Breast epithelium (tissue), 4 donors: ENCODE results near the gene KRTAP9-4. TPM values are rescaled to one million over a fixed set of nuclear protein-coding genes. Genes with fewer than 3 reads are reported as not detected.

Source experiments
- DNase-seq, 2 donors: peaks; one replicate each; pipeline ENCODE4 v3.0.0-alpha.2; 2019; ENCODE audit warnings: low spot score in 2 of 2
- H3K27ac ChIP-seq, 2 donors: fragments of 200-600 bp; sonication (generic) in 1 of 2; one replicate each; pipeline ENCODE4 v1.5.1; 2016 to 2019; ENCODE audit warnings: mild to moderate bottlenecking in 1 of 2
- H3K27me3 ChIP-seq, 2 donors: fragments of 200-600 bp; sonication (generic) in 1 of 2; one replicate each; pipeline versions ENCODE4 v1.5.1 to v1.6.0; 2017 to 2019; ENCODE audit warnings: control low read depth in 1 of 2, mild to moderate bottlenecking in 1 of 2
- H3K36me3 ChIP-seq: fragments of 200-600 bp; one replicate; pipeline ENCODE4 v1.5.1; 2019
- H3K4me1 ChIP-seq, 2 donors: fragments of 200-600 bp; sonication (generic); one replicate each; pipeline ENCODE4 v1.5.1; 2016 to 2019; ENCODE audit warnings: control low read depth in 1 of 2
- H3K4me3 ChIP-seq, 3 donors: fragments of 200-600 bp; sonication (generic); 1 replicate in 2 of 3; 2 replicates in 1 of 3; pipeline ENCODE4 v1.5.1; 2016 to 2019; ENCODE audit warnings: mild to moderate bottlenecking in 3 of 3, moderate library complexity in 2 of 3
- H3K9me3 ChIP-seq, 2 donors: fragments of 200-600 bp; sonication (generic) in 1 of 2; one replicate each; pipeline ENCODE4 v1.5.1; 2016 to 2019; ENCODE audit warnings: control low read depth in 1 of 2
- POLR2A ChIP-seq: fragments of 450-650 bp; IDR thresholded peaks from one replicate; pipeline ENCODE4 v1.6.1; 2016; ENCODE audit warnings: antibody characterized with exemption, mild to moderate bottlenecking, moderate library complexity
- POLR2AphosphoS5 ChIP-seq, 3 donors: sonication (generic); formaldehyde crosslinking; IDR thresholded peaks; one replicate each; pipeline ENCODE4 v1.6.1; 2017; ENCODE audit warnings: antibody characterized with exemption in 3 of 3
- intact Hi-C: fragments of 100-400 bp; cut with DNase I; formaldehyde crosslinking; loops from one replicate; pipeline ENCODE4 v1.15.1; 2023; ENCODE audit warnings: low total_unique reads
- total RNA-seq, 3 donors: library from RNA; depleted of rRNA; stranded (reverse); fragments of >200 nt; gene quantifications; one replicate each; pipeline ENCODE4 v1.1.0, GENCODE V29; 2016
- TF ChIP-seq, protein P1 (sequence below), 3 donors: fragments of 450-650 bp; IDR thresholded peaks; one replicate each; pipeline ENCODE4 v1.5.1; 2016 to 2017; ENCODE audit warnings: antibody characterized with exemption in 3 of 3, mild to moderate bottlenecking in 3 of 3, moderate library complexity in 3 of 3

The KRTAP9-4 gene
- total RNA-seq, 3 donors from 2014 or later, result not detected

DNA sequence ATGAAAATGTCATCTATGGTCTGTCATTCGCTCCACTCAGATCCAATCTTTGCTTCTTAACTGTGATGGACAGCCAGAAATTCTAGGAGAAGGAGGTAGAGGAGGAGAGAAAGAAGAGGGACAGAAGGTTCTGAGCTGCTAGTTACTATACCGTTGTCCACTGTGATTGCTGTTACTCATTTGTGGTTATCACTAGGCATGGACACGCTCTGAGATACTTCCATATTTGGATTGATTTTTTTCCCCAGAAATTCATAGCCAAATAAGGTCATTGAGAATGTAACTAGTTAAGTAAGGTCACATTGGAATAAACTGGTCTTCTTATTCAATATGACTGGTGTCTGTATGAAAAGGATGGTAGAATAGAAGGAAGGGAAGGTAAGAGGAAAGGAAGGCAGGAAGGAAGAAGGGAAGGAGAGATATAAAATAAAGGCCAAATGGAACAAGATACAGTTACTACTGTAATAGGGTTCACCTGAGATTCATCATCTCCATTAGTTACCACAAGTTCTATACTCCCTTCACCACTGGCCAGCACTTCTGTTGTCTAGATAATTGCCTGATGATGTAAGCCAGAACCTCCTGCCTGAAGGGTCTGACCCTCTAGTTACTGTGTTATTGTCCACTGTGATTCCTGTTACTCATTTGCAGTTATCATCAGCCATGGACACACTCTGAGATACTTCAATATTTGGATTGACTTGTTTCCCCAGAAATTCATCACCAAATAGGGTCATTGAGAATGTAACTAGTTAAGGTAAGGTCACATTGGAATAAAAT, 28.9 kb downstream of the KRTAP9-4 start:
- Histone ChIP-seq H3K27me3 (no peaks in the 10 kb centered on the region), H3K27ac (no peak overlapping the region), H3K4me3 (no peak overlapping the region), H3K4me1 (no peaks in the 10 kb centered on the region), H3K36me3 (no peaks in the 10 kb centered on the region), H3K9me3 (no peaks in the 10 kb centered on the region)
- intact Hi-C loops, result no loop called here
- DNase-seq, result no peak
- no peak for TF ChIP-seq POLR2AphosphoS5 (IDR thresholded peaks at IDR 0.05)
- TF ChIP-seq, protein P1, sequence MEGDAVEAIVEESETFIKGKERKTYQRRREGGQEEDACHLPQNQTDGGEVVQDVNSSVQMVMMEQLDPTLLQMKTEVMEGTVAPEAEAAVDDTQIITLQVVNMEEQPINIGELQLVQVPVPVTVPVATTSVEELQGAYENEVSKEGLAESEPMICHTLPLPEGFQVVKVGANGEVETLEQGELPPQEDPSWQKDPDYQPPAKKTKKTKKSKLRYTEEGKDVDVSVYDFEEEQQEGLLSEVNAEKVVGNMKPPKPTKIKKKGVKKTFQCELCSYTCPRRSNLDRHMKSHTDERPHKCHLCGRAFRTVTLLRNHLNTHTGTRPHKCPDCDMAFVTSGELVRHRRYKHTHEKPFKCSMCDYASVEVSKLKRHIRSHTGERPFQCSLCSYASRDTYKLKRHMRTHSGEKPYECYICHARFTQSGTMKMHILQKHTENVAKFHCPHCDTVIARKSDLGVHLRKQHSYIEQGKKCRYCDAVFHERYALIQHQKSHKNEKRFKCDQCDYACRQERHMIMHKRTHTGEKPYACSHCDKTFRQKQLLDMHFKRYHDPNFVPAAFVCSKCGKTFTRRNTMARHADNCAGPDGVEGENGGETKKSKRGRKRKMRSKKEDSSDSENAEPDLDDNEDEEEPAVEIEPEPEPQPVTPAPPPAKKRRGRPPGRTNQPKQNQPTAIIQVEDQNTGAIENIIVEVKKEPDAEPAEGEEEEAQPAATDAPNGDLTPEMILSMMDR (IDR thresholded peaks at IDR 0.05), result no peak
- TF ChIP-seq POLR2A, result no peak

DNA sequence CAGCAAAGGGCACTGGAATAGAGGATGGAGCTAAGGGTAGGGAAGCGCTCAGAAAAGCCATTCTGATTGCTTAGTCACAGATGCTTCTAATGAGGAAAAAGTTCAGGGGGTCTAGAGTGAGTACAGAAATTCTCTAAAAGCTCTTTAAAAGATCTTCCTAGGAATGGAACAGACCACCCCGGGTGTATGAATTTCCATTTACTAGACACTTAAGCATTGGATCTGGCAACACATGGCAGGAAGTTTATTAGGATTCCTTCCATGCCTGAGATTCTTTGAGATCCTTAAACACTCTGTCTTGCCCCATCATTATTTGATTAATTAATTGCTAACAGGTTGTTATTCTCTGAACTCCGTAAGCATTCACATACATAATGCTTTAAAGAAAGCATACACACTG, 34.6 kb downstream of the KRTAP9-4 start:
- Histone ChIP-seq H3K27me3 (no peaks in the 10 kb centered on the region), H3K4me3 (no peak overlapping the region), H3K27ac (no peak overlapping the region), H3K4me1 (no peaks in the 10 kb centered on the region), H3K36me3 (no peaks in the 10 kb centered on the region), H3K9me3 (no peaks in the 10 kb centered on the region)
- DNase-seq, result no peak
- intact Hi-C loops, result no loop called here
- no peak for TF ChIP-seq POLR2A
- no peak for TF ChIP-seq POLR2AphosphoS5 (IDR thresholded peaks at IDR 0.05)
- TF ChIP-seq, protein P1 (IDR thresholded peaks at IDR 0.05), result no peak

DNA sequence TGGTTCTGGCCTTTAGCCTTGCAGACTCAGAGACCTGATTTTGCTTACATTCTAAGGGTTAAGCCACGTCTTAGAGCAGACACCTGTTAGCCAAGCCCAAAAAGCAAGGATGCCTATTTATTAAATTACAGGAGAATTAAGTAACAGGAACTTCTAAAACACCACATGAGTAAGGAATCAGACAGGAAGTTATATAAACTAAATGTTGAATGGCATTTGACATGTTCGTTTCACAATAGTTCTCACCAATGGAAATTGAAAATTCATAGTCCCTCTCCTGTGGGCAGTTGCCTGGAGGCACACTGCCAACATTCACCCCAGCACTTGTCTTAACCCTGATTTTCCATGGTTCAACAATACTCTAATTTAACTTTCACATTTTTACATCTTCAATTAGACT, 35.1 kb downstream of the KRTAP9-4 start:
- Histone ChIP-seq H3K9me3 (no peaks in the 10 kb centered on the region), H3K36me3 (no peaks in the 10 kb centered on the region), H3K27me3 (no peaks in the 10 kb centered on the region), H3K27ac (no peak overlapping the region), H3K4me3 (no peak overlapping the region), H3K4me1 (no peaks in the 10 kb centered on the region)
- TF ChIP-seq POLR2AphosphoS5 (IDR thresholded peaks at IDR 0.05), result no peak
- TF ChIP-seq, protein P1 (IDR thresholded peaks at IDR 0.05), result no peak
- TF ChIP-seq POLR2A, result no peak
- intact Hi-C loops, result no loop called here
- DNase-seq, result no peak

DNA sequence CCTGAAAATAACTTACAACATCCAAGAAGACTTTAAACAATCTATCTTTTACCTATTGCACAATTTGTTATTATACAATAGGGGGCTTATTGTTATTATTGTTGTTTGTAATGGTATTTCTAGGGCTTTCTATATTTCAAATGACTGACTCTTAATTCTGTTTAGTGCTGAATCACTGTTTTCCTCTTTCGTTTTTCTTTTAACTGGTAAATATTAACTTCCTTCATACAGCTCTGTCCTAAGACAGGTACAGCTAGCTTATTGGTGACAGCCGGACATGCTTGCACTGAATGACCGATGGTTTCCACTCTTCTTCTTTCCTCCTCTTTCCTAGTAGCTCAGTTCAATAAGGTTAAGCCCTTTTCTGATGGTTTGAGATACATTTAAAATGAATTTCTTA, 37.6 kb downstream of the KRTAP9-4 start:
- Histone ChIP-seq H3K4me3 (no peak overlapping the region), H3K4me1 (no peaks in the 10 kb centered on the region), H3K36me3 (no peaks in the 10 kb centered on the region), H3K9me3 (no peaks in the 10 kb centered on the region), H3K27ac (no peak overlapping the region), H3K27me3 (no peaks in the 10 kb centered on the region)
- no peak for DNase-seq
- TF ChIP-seq POLR2AphosphoS5 (IDR thresholded peaks at IDR 0.05) (no peak), POLR2A (no peak)
- TF ChIP-seq, protein P1 (IDR thresholded peaks at IDR 0.05), result no peak
- intact Hi-C loops, result no loop called here

DNA sequence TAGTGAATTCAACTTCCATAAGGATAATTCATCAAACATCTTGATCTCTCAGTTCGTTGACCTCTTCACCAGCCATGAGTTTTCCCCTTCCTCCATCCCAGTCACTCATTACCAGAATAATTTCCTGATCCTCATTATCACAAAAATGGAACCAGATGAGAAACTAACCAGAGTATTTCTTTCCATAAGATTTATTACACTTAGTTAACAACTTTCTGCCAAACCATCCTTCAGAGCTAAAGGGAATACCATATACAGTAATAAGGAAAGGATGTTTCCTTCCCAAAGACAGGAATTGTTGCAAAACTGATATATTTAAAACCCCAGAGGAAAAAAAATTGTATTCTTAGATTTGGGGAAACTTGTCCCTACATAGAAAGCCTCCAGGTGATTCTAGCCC, 44.5 kb downstream of the KRTAP9-4 start:
- H3K27me3 ChIP-seq, result no peaks in the 10 kb centered on the region
- H3K36me3 ChIP-seq, result no peaks in the 10 kb centered on the region
- TF ChIP-seq, protein P1 (IDR thresholded peaks at IDR 0.05), result no peak
- TF ChIP-seq POLR2AphosphoS5 (IDR thresholded peaks at IDR 0.05) (no peak), POLR2A (no peak)
- no peak overlapping the region for H3K27ac ChIP-seq
- intact Hi-C loops, result no loop called here
- no peaks in the 10 kb centered on the region for H3K9me3 ChIP-seq
- DNase-seq, result no peak
- no peak overlapping the region for H3K4me3 ChIP-seq
- H3K4me1 ChIP-seq, result no peaks in the 10 kb centered on the region
